GM19397 (cell line): ENCODE data around the gene KIFC3.
"Not testable (repeated sequence)": the region's sequence is repeated elsewhere in the genome, so short reads cannot be mapped to it uniquely, and the experiment has no call there.

Source experiments
- ATAC-seq: cut with Tn5 transposase; IDR thresholded peaks from one replicate; pipeline ENCODE4 v1.9.1; 2021; ENCODE audit warnings: mild to moderate bottlenecking, moderate library complexity; ENCODE audit not compliant: unreplicated experiment

The KIFC3 gene

GRCh38 chr16:57726433-57726947, 75.8 kb downstream of the KIFC3 start:
- ATAC-seq, result no peak

GRCh38 chr16:57725976-57726375, 76.3 kb downstream of the KIFC3 start:
- ATAC-seq, result no peak

DNA sequence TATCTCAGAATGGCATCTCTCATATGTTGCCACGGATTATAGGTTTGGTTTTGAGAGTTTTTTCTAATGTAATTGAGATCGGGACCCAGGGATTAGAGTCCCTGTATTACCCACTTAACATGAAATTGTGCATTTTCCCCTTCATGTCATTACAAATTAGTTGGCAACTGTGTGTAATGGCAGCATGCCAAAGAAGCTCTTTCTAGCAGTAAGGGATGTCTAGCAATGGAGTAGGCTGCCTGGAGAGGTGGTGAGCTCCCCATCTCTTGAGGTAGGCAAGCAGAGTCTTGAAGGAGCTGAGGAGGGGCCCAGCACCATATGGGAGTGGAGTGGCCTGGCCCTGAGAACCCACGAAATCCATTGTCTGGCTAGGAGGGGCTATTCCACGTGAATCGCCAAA, 76.7 kb downstream of the KIFC3 start:
- no peak for ATAC-seq

GRCh38 chr16:57725151-57725550, 77.1 kb downstream of the KIFC3 start:
- no peak for ATAC-seq

- no peak for ATAC-seq
Observed at GRCh38 chr16:57724531-57724930, 77.8 kb downstream of the KIFC3 start.

GRCh38 chr16:57723170-57723569, 79.1 kb downstream of the KIFC3 start:
- ATAC-seq, result no peak

- ATAC-seq, result no peak
Observed at GRCh38 chr16:57722651-57723050, 79.6 kb downstream of the KIFC3 start.

DNA sequence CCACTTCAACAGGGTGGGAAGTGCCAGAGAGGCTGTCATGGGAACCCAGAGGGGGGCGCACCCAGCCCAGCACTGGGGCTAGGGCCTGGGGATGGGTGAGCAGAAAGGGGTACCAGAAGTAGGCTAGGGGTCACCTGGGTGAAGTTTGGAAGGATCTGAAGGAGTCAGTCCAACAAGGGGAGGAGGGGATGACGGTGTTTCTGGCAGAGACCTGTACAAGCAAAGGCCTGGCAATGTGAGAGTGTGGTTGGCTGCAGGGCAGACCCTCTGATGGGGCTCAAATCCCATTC, 80.1 kb downstream of the KIFC3 start:
- no peak for ATAC-seq

GRCh38 chr16:57721356-57722209, 80.7 kb downstream of the KIFC3 start:
- ATAC-seq, result no peak

DNA sequence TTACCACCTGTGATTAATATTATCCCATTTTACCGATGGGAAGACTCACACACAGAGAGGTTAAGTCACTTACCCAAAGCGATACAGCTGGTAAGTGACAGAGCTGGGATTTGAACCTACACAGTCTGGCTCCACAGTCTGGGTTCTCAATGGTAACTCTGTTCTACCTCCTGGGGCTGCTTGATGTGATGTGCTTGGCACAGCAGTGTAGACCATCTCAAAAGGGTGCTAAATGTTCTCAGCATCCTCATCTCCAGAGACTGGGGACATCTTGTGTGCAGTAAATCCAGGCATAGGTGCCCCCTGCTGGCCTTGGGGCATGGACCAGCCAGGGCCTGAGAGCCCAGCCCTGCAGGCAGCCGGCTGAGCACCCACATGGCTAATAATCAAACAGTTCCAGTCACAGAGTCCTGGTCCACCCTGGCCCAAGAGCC, 82.1 kb downstream of the KIFC3 start:
- ATAC-seq, result no peak

DNA sequence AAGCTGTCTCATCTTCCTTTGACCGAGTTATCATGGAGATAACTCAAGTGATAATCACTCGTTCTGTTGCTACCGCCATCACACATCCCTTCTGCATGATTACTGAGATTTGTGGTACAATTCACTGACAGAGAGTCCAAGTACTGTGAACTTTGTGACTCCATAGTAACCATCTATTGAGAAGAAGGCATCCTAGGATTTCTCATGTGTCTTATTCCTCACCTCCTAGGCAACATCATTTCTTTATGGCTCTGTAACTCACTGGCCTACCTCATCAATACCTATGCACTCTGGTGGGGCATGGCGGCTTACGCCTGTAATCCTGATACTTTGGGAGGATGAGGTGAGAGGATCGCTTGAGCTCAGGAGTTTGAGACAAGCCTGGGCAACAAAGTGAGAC, 88.2 kb downstream of the KIFC3 start:
- ATAC-seq, result no peak

- no peak for ATAC-seq
Observed at GRCh38 chr16:57713596-57713995, 88.7 kb downstream of the KIFC3 start.

- ATAC-seq, result not testable (repeated sequence)
Observed at GRCh38 chr16:57712569-57712968, 89.7 kb downstream of the KIFC3 start.

DNA sequence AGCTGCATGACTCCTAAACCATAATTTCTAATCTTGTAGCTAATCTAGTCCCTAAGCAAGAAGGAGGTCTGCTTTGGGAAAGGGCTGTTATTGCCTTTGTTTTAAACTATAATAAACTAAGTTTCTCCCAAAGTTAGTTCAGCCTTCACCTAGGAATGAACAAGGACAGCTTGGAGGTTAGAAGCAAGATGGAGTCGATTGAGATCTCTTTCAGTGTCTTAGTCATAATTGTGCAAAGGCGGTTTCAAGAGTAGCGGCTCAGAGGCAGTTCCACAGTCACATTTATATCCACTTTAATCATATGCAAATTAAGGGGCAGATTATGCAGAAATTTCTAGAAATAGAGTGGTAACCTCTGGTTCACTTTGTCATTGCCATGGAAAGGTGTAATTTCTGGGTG, 90.3 kb downstream of the KIFC3 start:
- no peak for ATAC-seq

GRCh38 chr16:57711346-57711745, 90.9 kb downstream of the KIFC3 start:
- no peak for ATAC-seq

- ATAC-seq, result no peak
Observed at GRCh38 chr16:57709663-57710062, 92.6 kb downstream of the KIFC3 start.
